ENCODE results near the gene MTHFS. TPM values are rescaled to one million over a fixed set of nuclear protein-coding genes. Genes with fewer than 3 reads are reported as not detected.
A peak's percentile ranks its signal among the peaks of the same experiment; 100 is the strongest.

Gene MTHFS
- total RNA-seq, 4 donors from 2014 or later = 4.8 to 11.8 (median 9.9) TPM

- WGBS, 2 donors = 67 to 78% methylated on average over 4 of the region's 4 CpGs
- peak overlapping the region in 2 of 4 donors; percentile 16 to 95 for H3K27ac ChIP-seq
- no peak overlapping the region for H3K4me3 ChIP-seq
- TF ChIP-seq CTCF (IDR thresholded peaks at IDR 0.05) = no peak
- no peak for TF ChIP-seq POLR2A (IDR thresholded peaks at IDR 0.05)
- intact Hi-C loops (cut with DNase I) = no loop called here
- H3K9me3 ChIP-seq = no peaks in the 10 kb centered on the region
- H3K27me3 ChIP-seq = no peaks in the 10 kb centered on the region
- peaks cover 0 to 31% (median 8%) of the 10 kb centered on the region in 3 donors for H3K4me1 ChIP-seq
- no peaks in the 10 kb centered on the region for H3K36me3 ChIP-seq
- no peak for DNase-seq
Observed at GRCh38 chr15:79898369-79898768, 1.6 kb upstream of the MTHFS start.

- intact Hi-C loops (cut with DNase I) = no loop called here
- no peak for DNase-seq
- TF ChIP-seq POLR2A (IDR thresholded peaks at IDR 0.05) (no peak), CTCF (IDR thresholded peaks at IDR 0.05) (no peak)
Observed at GRCh38 chr15:79897701-79898113, 893 bp upstream of the MTHFS start.

GRCh38 chr15:79897380-79897678 is 515 bp upstream of the MTHFS start:
- no peak for TF ChIP-seq CTCF (IDR thresholded peaks at IDR 0.05)
- TF ChIP-seq POLR2A (IDR thresholded peaks at IDR 0.05) = no peak
- DNase-seq = no peak
- peak overlapping the region; percentile 68 to 92 (median 72) for H3K4me3 ChIP-seq
- H3K9me3 ChIP-seq = no peaks in the 10 kb centered on the region
- H3K4me1 ChIP-seq = peaks cover 0 to 40% (median 11%) of the 10 kb centered on the region in 3 donors
- H3K36me3 ChIP-seq = peaks cover 0 to 6% (median 0%) of the 10 kb centered on the region in 3 donors
- H3K27ac ChIP-seq = peak overlapping the region; percentile 89 to 95 (median 92)
- intact Hi-C loops (cut with DNase I) = no loop called here
- WGBS, 2 donors = 19 to 21% methylated on average over 6 to 8 of the region's 8 CpGs
- H3K27me3 ChIP-seq = no peaks in the 10 kb centered on the region

More at GRCh38 chr15:79897701-79898113, 893 bp upstream of the MTHFS start:
- H3K27me3 ChIP-seq = no peaks in the 10 kb centered on the region
- peak overlapping the region; percentile 89 to 95 (median 92) for H3K27ac ChIP-seq
- WGBS, 2 donors = 42 to 67% methylated on average over 6 of the region's 6 CpGs
- no peaks in the 10 kb centered on the region for H3K9me3 ChIP-seq
- H3K36me3 ChIP-seq = peaks cover 0 to 2% (median 0%) of the 10 kb centered on the region in 3 donors
- peak overlapping the region in 3 of 4 donors; percentile 68 to 92 (median 68) for H3K4me3 ChIP-seq
- peaks cover 0 to 37% (median 9%) of the 10 kb centered on the region in 3 donors for H3K4me1 ChIP-seq

- H3K36me3 ChIP-seq = peaks cover 0 to 7% (median 0%) of the 10 kb centered on the region in 3 donors
- 14 to 15% methylated on average over 10 of the region's 10 CpGs for WGBS, 2 donors
- no peaks in the 10 kb centered on the region for H3K27me3 ChIP-seq
- H3K27ac ChIP-seq = peak overlapping the region; percentile 89 to 95 (median 92)
- TF ChIP-seq POLR2A (IDR thresholded peaks at IDR 0.05) (no peak), CTCF (IDR thresholded peaks at IDR 0.05) (no peak)
- intact Hi-C loops (cut with DNase I) = no loop called here
- H3K4me1 ChIP-seq = peaks cover 0 to 40% (median 11%) of the 10 kb centered on the region in 3 donors
- no peak for DNase-seq
- H3K9me3 ChIP-seq = no peaks in the 10 kb centered on the region
- H3K4me3 ChIP-seq = peak overlapping the region; percentile 68 to 92 (median 72)
Observed at GRCh38 chr15:79896131-79896633, 632 bp downstream of the MTHFS start.

GRCh38 chr15:79887054-79887930 is 9.5 kb downstream of the MTHFS start:
- Histone ChIP-seq H3K27me3 (no peaks in the 10 kb centered on the region), H3K4me3 (no peak overlapping the region), H3K9me3 (no peaks in the 10 kb centered on the region), H3K27ac (no peak overlapping the region), H3K4me1 (peaks cover 0 to 8% (median 0%) of the 10 kb centered on the region in 3 donors), H3K36me3 (peaks cover 0 to 72% (median 0%) of the 10 kb centered on the region in 3 donors)
- no peak for DNase-seq
- WGBS, 2 donors = 64 to 65% methylated on average over 6 to 9 of the region's 10 CpGs
- no peak for TF ChIP-seq POLR2A (IDR thresholded peaks at IDR 0.05)
- no peak for TF ChIP-seq CTCF (IDR thresholded peaks at IDR 0.05)
- intact Hi-C loops (cut with DNase I) = no loop called here
